K562 (cell line): ENCODE data around the gene NOTCH3. TPM values are rescaled to one million over a fixed set of nuclear protein-coding genes. Genes with fewer than 3 reads are reported as not detected.

Experiments used
- ATAC-seq: fragments of 200-7000 bp; cut with Tn5 transposase; 3 replicates; pipeline ENCODE4 v1.9.1; 2020; ENCODE audit warnings: moderate library complexity
- BruUV-seq: library from RNA; stranded (reverse); fragments of 400-500 nt; replicated peaks from 2 replicates; lab custom pipeline; 2021; lab: Mats Ljungman, UMichigan
- CTCF ChIA-PET: fragments of 300-600 bp; formaldehyde crosslinking; extraction: SDS; loops from one replicate; lab custom pipeline; 2021; ENCODE audit warnings: low intra/inter-chr PET ratio; lab: Yijun Ruan, JAX
- POLR2A ChIA-PET: fragments of 300-600, 350-650 bp; sonication (Branson Sonifier 250); formaldehyde crosslinking; extraction: SDS; loops from one replicate; lab custom pipeline; 2021; ENCODE audit warnings: antibody characterized with exemption, inconsistent platforms; lab: Yijun Ruan, JAX
- DNase-seq, 4 experiments: peaks; one replicate each; pipeline versions ENCODE4 v3.0.0 to v3.0.0-alpha.2; 2011 to 2018; ENCODE audit warnings: low spot score in 3 of 4, mixed read lengths in 3 of 4; ENCODE audit errors: extremely low read depth in 1 of 4
- FAIRE-seq: peaks from 2 replicates; lab custom pipeline; 2011; peaks lifted over from hg19 to GRCh38; lab: Jason Lieb, UNC
- H2AFZ ChIP-seq: 2 replicates; pipeline ENCODE4 v1.6.0; 2011; ENCODE audit warnings: low read depth, low read length, control low read depth, inconsistent platforms
- H3K27ac ChIP-seq: fragments of 200-600 bp; 3 replicates; pipeline ENCODE4 v1.8.0; 2011; ENCODE audit warnings: low read depth, mild to moderate bottlenecking, control low read depth, inconsistent platforms, low read length, moderate library complexity, mixed read lengths; ENCODE audit errors: extremely low read depth
- H3K27me3 ChIP-seq, 2 experiments: fragments of 300-600 bp in 1 of 2; 2 replicates in 1 of 2; 3 replicates in 1 of 2; pipeline versions ENCODE4 v1.6.0 to v1.8.0; 2011; ENCODE audit warnings: inconsistent platforms in 2 of 2, low read length in 2 of 2, mild to moderate bottlenecking in 1 of 2, mixed read lengths in 1 of 2, moderate library complexity in 1 of 2; ENCODE audit not compliant: control insufficient read depth in 2 of 2, insufficient read depth in 2 of 2
- H3K36me3 ChIP-seq: fragments of 300-600 bp; 3 replicates; pipeline ENCODE4 v1.8.0; 2011; ENCODE audit warnings: mild to moderate bottlenecking, low read length, inconsistent platforms; ENCODE audit not compliant: control insufficient read depth, insufficient read depth
- H3K4me1 ChIP-seq, 2 experiments: fragments of 200-600 bp in 1 of 2; replicated peaks in 1 of 2; 2 replicates in 1 of 2; 3 replicates in 1 of 2; pipeline versions ENCODE4 v1.5.1 to v1.8.0; 2011; ENCODE audit warnings: inconsistent platforms in 2 of 2, low read length in 2 of 2, mild to moderate bottlenecking in 1 of 2, mixed read lengths in 1 of 2, moderate library complexity in 1 of 2; ENCODE audit not compliant: control insufficient read depth in 2 of 2, insufficient read depth in 2 of 2
- H3K4me2 ChIP-seq: 2 replicates; pipeline ENCODE4 v1.6.1; 2011; ENCODE audit warnings: low read length, control low read depth, inconsistent platforms, mixed read lengths; ENCODE audit not compliant: insufficient read depth
- H3K4me3 ChIP-seq: fragments of 200-600 bp; sonication (generic), shearing (Covaris generic); 2 replicates; pipeline ENCODE4 v1.5.1; 2016; ENCODE audit warnings: control low read depth, inconsistent platforms
- H3K79me2 ChIP-seq: fragments of 200-600 bp; 3 replicates; pipeline ENCODE4 v1.8.0; 2011; ENCODE audit warnings: low read length, inconsistent platforms; ENCODE audit not compliant: control insufficient read depth, insufficient read depth
- H3K9ac ChIP-seq, 2 experiments: 2 replicates each; pipeline versions ENCODE4 v1.6.0 to v1.6.1; 2011; ENCODE audit warnings: low read depth in 2 of 2, low read length in 2 of 2, control low read depth in 1 of 2, inconsistent platforms in 1 of 2, mild to moderate bottlenecking in 1 of 2, mixed read lengths in 1 of 2; ENCODE audit not compliant: insufficient read depth in 1 of 2
- H3K9me1 ChIP-seq: one replicate; pipeline ENCODE4 v1.6.0; 2011; ENCODE audit warnings: inconsistent platforms, mild to moderate bottlenecking, low read length, moderate library complexity; ENCODE audit not compliant: control insufficient read depth, insufficient read depth
- H3K9me3 ChIP-seq: replicated peaks from 2 replicates; pipeline ENCODE4 v1.5.1; 2011; ENCODE audit warnings: low read depth, low read length, inconsistent platforms; ENCODE audit not compliant: control insufficient read depth, insufficient read depth
- H4K20me1 ChIP-seq: replicated peaks from 2 replicates; pipeline ENCODE4 v1.6.1; 2011; ENCODE audit warnings: low read length, inconsistent platforms, mixed read lengths; ENCODE audit not compliant: control insufficient read depth, insufficient read depth
- ADNP ChIP-seq: fragments of 200-800 bp; sonication (Bioruptor generic); IDR thresholded peaks from 2 replicates; pipeline ENCODE4 v1.6.1; 2016; ENCODE audit warnings: missing genetic modification characterization, missing compliant biosample characterization
- BRD9 ChIP-seq: fragments of 450-650 bp; IDR thresholded peaks from 2 replicates; pipeline ENCODE4 v1.6.1; 2018; ENCODE audit warnings: low read depth; ENCODE audit not compliant: partially characterized antibody
- CREB1 ChIP-seq, 2 experiments: sonication (generic) in 1 of 2; formaldehyde crosslinking in 1 of 2; IDR thresholded peaks; 2 replicates each; pipeline versions ENCODE4 v1.6.1 to v1.8.0; 2012 to 2022; ENCODE audit warnings: inconsistent platforms in 1 of 2, mild to moderate bottlenecking in 1 of 2, missing genetic modification reagents in 1 of 2, moderate library complexity in 1 of 2
- ELF4 ChIP-seq: fragments of 450-650 bp; formaldehyde crosslinking; IDR thresholded peaks from 2 replicates; pipeline ENCODE4 v1.4.0; 2022; ENCODE audit warnings: missing genetic modification characterization
- GABPB2 ChIP-seq: fragments of 250-450 bp; sonication (Bioruptor Pico); conservative IDR thresholded peaks from 2 replicates; pipeline ENCODE4 v1.5.1; 2021; ENCODE audit warnings: mild to moderate bottlenecking
- HLTF ChIP-seq: fragments of 450-650 bp; IDR thresholded peaks from 2 replicates; pipeline ENCODE4 v1.6.1; 2016
- HMBOX1 ChIP-seq: sonication (generic); IDR thresholded peaks from 2 replicates; pipeline ENCODE4 v1.6.1; 2016
- IRF2 ChIP-seq: sonication (generic); formaldehyde crosslinking; IDR thresholded peaks from 2 replicates; pipeline ENCODE4 v1.8.1; 2022; ENCODE audit warnings: mild to moderate bottlenecking, missing genetic modification reagents
- IRF9 ChIP-seq: fragments of 450-650 bp; IDR thresholded peaks from 2 replicates; pipeline ENCODE4 v1.6.1; 2016; ENCODE audit warnings: missing biosample characterization, missing genetic modification characterization
- KDM1A ChIP-seq, 2 experiments: fragments of 450-650 bp; IDR thresholded peaks; 2 replicates each; pipeline ENCODE4 v1.6.1; 2016; ENCODE audit warnings: mild to moderate bottlenecking in 2 of 2
- NUFIP1 ChIP-seq: fragments of 450-650 bp; IDR thresholded peaks from 2 replicates; pipeline ENCODE4 v1.6.1; 2018; ENCODE audit not compliant: partially characterized antibody
- POLR2B ChIP-seq: fragments of 450-650 bp; IDR thresholded peaks from 2 replicates; pipeline ENCODE4 v1.6.1; 2018; ENCODE audit warnings: low read depth; ENCODE audit not compliant: partially characterized antibody
- POLR2G ChIP-seq: fragments of 200-400 bp; formaldehyde crosslinking; IDR thresholded peaks from 2 replicates; pipeline ENCODE4 v1.6.1; 2017; ENCODE audit warnings: low read depth, mild to moderate bottlenecking, antibody characterized with exemption, low read length, moderate library complexity
- SNRNP70 ChIP-seq: fragments of 200-400 bp; formaldehyde crosslinking; optimal IDR thresholded peaks from 2 replicates; pipeline ENCODE3; 2017; ENCODE audit warnings: low read depth, low read length
- TAL1 ChIP-seq: fragments of 450-650 bp; IDR thresholded peaks from 2 replicates; pipeline ENCODE4 v1.6.1; 2016; ENCODE audit warnings: mild to moderate bottlenecking
- ZFP36 ChIP-seq: fragments of 150-350 bp; IDR thresholded peaks from 2 replicates; pipeline ENCODE4 v1.6.1; 2018; ENCODE audit warnings: low read length, low read depth; ENCODE audit not compliant: partially characterized antibody
- ZNF12 ChIP-seq: sonication (generic); formaldehyde crosslinking; IDR thresholded peaks from 2 replicates; pipeline ENCODE4 v1.4.0; 2020; ENCODE audit warnings: mild to moderate bottlenecking, missing genetic modification reagents
- ZNF655 ChIP-seq: fragments of 250-450 bp; sonication (Bioruptor Pico); IDR thresholded peaks from 2 replicates; pipeline ENCODE4 v1.5.0; 2021
- WGBS: fragments of 100-300 bp; shearing (Covaris generic); methylation state at CpG from one replicate; pipeline ENCODE4 v1.1.6; 2016; ENCODE audit warnings: low coverage, mixed read lengths; ENCODE audit not compliant: insufficient coverage; ENCODE audit errors: missing lambda C conversion rate; 5-methylcytosine and 5-hydroxymethylcytosine counted together
- in situ Hi-C: fragments of 300-500 bp; cut with MboI; formaldehyde crosslinking; loops from 4 replicates; pipeline ENCODE4 v1.15.0; 2018; ENCODE audit warnings: inconsistent platforms, mixed read lengths
- intact Hi-C: fragments of 100-400 bp; cut with micrococcal nuclease; formaldehyde crosslinking; loops from 2 replicates; pipeline ENCODE4 v1.14.2; 2022
- polyA plus RNA-seq, 8 experiments: library from polyadenylated mRNA; depleted of rRNA in 4 of 8; stranded (reverse) in 5 of 8; unstranded in 3 of 8; fragments of >200 nt; fragmentation: Nextera tagmentation in 2 of 8; fragmentation: Illumina TruSeq in 1 of 8; extraction: Ambion mirVana in 2 of 8; extraction: Trizol in 1 of 8; gene quantifications; 2 replicates each; pipeline versions ENCODE4 v1.2.1 to v1.2.3, GENCODE V29; 2011 to 2014; ENCODE audit warnings: inconsistent platforms in 1 of 8, missing spikeins in 1 of 8
- total RNA-seq, 7 experiments: library from RNA; depleted of rRNA in 6 of 7; stranded (reverse); fragments of >200 nt in 6 of 7; fragmentation: Illumina TruSeq in 2 of 7; extraction: Trizol in 2 of 7; gene quantifications; 2 replicates each; pipeline versions ENCODE4 v1.2.1 to v1.2.3, GENCODE V29; 2011 to 2021; ENCODE audit warnings: low replicate concordance in 1 of 7
- TF ChIP-seq, protein P1 (sequence below): IDR thresholded peaks from 2 replicates; pipeline ENCODE4 v1.6.1; 2011; ENCODE audit not compliant: insufficient read length; ENCODE audit errors: extremely low read depth
- TF ChIP-seq, protein P2 (sequence below): sonication (generic); formaldehyde crosslinking; IDR thresholded peaks from 2 replicates; pipeline ENCODE4 v1.9.0; 2022; ENCODE audit warnings: mild to moderate bottlenecking, missing genetic modification reagents

The NOTCH3 gene
- total and polyA plus RNA-seq, 9 of the 15 experiments (the other 6 are each of a cell fraction or from before 2014, with no cell fraction given): under 0.01 to 1.2 (median 0.16) TPM

- ChIA-PET CTCF (no interaction called here), POLR2A (interaction anchor here (0.6 to 1.0 kb wide), 2 partner anchors 16 to 761 kb away, joined by 3 to 4 read pairs; no protein-coding TSS in a partner anchor)
- no peaks in the 10 kb centered on the region for H3K27me3 ChIP-seq
- in situ Hi-C loops: no loop called here
- H3K4me2 ChIP-seq: no peak overlapping the region
- DNase-seq (no peak), FAIRE-seq (no peak), ATAC-seq (no peak)
- H2AFZ ChIP-seq: no peak overlapping the region
- H4K20me1 ChIP-seq: peaks cover 14% of the 10 kb centered on the region
- H3K9ac ChIP-seq: no peak overlapping the region
- H3K36me3 ChIP-seq: peaks cover 93% of the 10 kb centered on the region; the same call in 2 of the 3 replicates
- no peaks in the 10 kb centered on the region for H3K9me3 ChIP-seq
- intact Hi-C loops: no loop called here
- H3K27ac ChIP-seq: no peak overlapping the region
- H3K79me2 ChIP-seq: no peaks in the 10 kb centered on the region
- no peak overlapping the region for H3K4me3 ChIP-seq
- BruUV-seq: no TSS peak
- no peaks in the 10 kb centered on the region; a peak in 1 of 5 replicates for H3K4me1 ChIP-seq
- WGBS: 94% methylated on average over 9 of the region's 17 CpGs
- H3K9me1 ChIP-seq: no peaks in the 10 kb centered on the region
- TF ChIP-seq, protein P1, sequence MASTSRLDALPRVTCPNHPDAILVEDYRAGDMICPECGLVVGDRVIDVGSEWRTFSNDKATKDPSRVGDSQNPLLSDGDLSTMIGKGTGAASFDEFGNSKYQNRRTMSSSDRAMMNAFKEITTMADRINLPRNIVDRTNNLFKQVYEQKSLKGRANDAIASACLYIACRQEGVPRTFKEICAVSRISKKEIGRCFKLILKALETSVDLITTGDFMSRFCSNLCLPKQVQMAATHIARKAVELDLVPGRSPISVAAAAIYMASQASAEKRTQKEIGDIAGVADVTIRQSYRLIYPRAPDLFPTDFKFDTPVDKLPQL: no peak
- no peak for TF ChIP-seq IRF2 (CRISPR knock-in tag)
- no peak for TF ChIP-seq HLTF
- TF ChIP-seq NUFIP1: no peak
- no peak for TF ChIP-seq KDM1A (IDR thresholded peaks at IDR 0.05)
- TF ChIP-seq BRD9: no peak
- no peak for TF ChIP-seq TAL1
- TF ChIP-seq GABPB2 (CRISPR knock-in tag): no peak
- TF ChIP-seq ADNP (tag): no peak
- TF ChIP-seq HMBOX1: no peak
- no peak for TF ChIP-seq ELF4 (CRISPR knock-in tag)
- TF ChIP-seq IRF9 (tag): no peak
- TF ChIP-seq ZNF655 (CRISPR knock-in tag): no peak
- TF ChIP-seq ZNF12 (CRISPR knock-in tag): no peak
- TF ChIP-seq CREB1 (IDR thresholded peaks at IDR 0.05): no peak
- no peak for TF ChIP-seq CREB1 (CRISPR knock-in tag; IDR thresholded peaks at IDR 0.05)
- TF ChIP-seq POLR2G: peak; percentile 50; the same call in 1 of the 2 replicates
- no peak for TF ChIP-seq ZFP36
- TF ChIP-seq, protein P2, sequence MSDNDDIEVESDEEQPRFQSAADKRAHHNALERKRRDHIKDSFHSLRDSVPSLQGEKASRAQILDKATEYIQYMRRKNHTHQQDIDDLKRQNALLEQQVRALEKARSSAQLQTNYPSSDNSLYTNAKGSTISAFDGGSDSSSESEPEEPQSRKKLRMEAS (CRISPR knock-in tag): no peak
- peak; percentile 17 for TF ChIP-seq POLR2B
- no peak for TF ChIP-seq SNRNP70
Observed at GRCh38 chr19:15243236-15243957, 42.6 kb upstream of the NOTCH3 start.
